AG20443 (cell line): ENCODE measurements around the gene UNC13C.

Experiments
- DNase-seq: peaks from one replicate; pipeline ENCODE4 v3.0.0; 2012; ENCODE audit warnings: low spot score, mixed read lengths

UNC13C gene

DNA sequence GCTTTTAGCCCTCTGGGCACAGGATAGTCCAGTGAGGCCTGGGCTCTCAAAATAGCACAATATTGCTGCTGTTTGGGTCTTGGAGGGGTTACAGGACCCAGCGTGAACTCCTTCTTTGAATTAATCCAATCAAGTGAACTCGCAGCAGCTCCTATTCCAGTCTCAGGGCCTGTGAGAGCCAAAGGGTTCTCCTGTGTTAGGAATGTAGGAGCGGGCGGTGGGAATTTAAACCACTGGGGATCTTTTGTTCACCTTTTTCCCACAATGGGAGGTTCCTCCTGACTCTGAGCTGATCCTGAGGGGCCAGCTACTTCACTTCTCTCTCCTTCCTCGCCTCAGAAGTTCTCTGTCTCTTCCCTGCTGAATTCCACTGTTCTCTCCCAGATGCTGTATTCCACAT lies 504.0 kb downstream of the UNC13C start:
- DNase-seq: no peak

DNA sequence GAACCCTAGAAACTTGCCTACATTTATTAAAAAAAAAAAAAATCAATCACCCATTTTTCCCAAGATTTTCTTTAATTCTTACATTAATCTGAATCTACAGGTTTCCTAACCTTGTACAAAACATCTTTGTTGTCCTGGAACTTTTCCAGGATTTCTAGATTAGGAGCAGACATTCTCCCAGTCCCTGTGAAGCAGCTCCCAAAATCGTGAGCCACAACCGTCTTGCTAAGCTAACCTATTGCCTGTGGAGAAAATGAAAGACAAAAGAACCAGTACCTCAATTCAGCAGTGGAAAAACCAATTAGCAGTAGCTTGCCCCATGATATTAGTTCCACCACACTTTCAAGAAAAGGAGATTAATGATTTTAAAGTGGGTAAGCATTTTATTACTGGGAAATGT lies 522.1 kb downstream of the UNC13C start:
- DNase-seq: no peak

DNA sequence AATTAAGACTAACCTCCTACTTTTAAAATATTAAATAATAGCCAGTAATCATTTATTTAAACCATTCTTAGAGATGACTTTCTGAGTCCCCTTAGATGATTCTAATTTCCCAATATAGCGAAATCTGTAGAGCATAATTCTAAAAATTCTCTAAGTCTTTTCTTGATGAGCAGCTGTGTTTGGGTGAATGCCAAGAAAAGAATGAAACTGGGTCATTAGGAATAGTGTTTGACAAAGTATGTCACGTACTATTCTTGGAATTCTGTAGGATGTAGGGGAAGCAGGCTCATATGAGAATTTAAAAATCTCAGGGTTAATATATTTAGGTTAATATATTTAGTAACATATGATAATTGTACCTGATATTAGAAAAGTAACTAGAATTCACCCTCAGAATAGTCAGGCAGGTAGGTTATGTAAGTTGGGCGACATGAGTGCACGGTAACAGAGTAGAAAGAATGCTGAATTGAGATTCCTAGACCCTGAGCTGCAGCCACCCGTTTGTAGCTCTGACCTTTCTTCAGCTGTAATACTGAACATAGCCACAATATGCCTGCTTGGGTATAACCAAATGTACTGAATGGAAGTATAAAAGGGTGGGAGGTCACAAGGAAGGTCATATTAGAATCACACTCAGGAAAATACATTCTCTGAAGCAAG lies 524.3 kb downstream of the UNC13C start:
- DNase-seq: no peak

DNA sequence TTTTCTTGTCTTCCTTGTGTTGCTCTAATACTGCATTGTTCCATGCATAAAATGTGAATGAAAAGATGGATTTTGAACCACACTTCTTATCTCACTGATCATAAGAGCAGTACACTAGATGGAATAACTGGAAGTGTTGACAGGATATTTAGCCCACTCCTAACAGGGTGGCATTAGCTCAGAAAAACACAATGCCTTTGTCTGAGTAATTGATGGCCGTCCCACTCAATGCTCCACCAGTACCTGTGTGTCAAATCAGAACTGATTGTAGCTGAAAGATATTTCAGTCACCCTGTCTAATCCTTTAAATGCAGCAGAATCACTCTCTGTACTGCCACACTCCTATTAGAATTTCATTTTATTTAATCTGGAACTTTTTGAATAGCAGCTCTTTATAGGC lies 526.5 kb downstream of the UNC13C start:
- no peak for DNase-seq

DNA sequence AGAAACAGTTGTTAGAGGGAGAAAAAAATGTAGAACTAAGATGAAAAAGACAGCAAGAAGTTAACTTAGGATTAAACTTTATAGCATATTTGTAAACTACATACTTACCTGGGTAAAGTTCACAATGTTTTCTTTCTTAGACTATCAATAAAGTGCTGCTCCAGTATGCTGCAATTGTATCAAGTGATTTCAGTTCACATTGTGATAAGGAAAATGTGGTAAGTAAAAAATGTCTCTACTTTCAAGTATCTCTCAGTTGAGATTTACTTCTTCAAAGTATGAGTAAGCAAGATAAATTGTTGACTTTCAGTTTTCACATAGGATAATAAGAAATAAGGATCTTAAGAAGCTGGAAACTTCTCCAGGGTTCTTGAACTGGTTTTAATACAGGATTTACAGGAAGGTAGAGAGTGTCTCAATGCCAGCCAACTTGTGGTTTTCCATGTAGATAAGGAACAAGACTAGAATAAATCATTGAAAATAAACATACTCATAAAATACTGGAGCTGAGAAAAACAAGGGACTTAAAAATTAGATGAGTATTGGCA lies 528.8 kb downstream of the UNC13C start:
- no peak for DNase-seq

DNA sequence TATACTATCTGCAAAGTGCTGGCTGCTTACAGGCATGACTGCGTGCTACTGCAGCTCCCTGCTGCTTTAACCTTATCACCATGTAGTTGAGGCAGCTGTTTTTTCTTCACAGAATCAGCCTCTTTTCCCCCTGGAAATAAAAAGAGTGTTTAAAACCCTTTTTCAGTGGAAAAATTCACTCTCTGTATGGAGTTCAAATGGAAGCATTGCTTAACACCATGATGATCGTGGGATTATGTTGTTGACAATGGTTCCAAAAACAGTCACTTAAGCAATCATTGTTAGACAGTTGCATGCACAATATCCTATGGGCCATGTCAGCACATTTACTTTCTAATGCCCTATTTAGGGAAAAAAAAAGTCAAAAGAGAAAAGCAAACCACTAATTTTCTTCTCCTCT lies 536.4 kb downstream of the UNC13C start:
- DNase-seq: no peak

DNA sequence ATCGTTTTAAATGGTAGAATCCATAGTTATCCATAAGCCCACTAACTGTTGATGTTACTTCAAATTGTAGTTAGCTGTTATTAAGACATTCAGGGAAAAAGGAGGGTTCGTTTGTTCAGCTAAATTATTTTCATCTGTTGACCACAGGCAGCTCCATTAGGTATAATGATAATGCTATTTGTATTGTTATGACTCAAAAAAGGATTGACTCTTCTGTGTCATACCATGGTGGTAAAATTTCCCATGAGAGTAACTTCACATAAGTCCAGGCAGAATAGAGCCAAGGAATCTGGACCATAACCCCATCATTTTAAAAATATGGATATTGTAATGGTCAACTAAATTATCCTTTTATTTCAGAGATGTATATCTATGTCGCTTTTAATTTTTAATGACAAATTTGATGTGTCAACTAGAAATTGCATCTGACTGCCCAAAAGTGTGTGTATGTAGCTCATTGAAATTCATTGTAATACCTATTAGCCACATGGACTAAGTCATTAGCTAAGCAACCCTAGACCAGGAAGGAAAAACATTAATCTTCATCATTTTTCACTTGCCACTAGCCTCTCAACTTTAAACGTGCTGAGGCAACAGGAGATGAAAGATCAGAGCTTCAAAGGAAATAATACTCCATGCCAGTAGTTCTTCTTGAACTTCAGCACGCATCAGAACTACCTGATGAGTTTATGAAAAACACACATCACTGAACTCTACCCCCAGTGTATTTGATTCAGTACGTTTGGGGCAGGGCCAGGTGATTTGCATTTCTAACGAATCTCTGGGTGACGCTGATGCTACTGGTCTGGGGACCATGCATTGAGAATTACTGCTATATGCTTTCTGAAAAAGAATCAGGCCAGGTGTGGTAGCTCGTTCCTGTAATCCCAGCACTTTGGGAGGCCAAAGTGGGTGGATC lies 537.7 kb downstream of the UNC13C start:
- no peak for DNase-seq

DNA sequence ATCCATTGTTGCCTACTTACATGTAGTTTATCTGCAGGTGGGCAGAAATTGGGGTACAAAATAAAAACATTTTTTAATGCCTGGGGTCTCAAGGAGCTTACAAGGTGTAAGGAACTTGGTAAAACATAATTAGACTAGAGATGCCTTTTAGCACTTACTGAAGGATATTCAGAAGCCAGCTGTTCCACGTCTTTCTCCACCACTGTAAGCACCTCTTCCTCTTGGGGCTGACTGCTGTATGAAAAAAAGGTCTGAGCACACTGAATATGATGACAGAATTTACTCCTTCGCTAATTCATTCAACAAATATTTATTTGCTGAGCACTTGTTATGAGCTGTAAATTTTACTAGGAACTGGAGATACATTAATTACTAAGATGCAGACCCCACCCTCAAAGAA lies 539.1 kb downstream of the UNC13C start:
- no peak for DNase-seq

DNA sequence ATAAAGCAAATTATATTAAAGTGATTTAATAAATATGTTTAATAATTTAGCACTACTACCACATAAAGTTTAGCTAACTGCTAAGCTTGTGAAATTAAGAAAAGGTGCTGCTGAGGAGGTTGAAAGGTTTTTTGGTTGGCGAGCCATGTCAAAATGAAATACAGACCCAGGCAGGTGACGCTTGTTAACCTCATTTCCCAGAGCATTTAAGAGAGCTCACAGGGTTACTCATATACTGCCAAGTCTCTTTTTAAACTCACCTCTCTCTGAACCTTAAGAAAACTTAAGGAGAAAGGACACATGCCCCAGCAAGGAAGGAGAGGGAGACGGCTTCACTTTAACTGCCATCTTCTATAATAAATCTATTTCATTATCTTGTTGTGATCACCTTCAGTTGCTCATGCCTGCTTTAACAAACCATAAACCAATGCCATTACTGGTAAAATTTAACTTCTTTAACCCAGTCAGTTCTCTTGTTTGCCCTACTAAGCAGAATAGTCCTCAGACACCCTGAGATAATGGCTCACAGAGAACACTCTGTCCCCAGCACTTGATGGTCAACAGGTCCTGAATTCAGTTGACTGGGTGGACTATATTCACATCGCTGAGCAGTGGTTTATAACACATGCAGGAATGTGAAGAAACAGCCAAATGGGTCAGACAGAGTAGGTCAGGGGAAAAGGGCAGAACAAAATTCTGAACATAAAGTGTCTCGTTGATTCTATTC lies 540.1 kb downstream of the UNC13C start:
- DNase-seq: no peak

DNA sequence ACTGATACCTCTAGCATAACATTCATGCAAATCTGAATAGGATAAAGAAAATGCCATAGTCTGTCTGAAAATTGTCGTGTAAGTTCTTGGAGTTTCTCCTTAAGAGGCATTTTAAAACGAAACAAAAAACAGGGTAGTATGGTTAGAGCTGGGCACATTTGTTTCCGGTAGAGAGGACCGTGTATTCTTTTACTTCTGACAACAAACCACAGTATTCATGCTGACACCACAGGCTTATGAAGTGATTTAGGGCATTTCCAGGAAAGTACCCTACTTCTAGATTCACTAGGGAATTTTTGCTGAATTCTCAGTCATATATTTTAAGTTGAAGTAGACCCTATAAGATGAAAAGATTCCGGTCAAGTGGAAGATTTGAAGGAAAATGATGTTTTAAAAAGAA lies 541.3 kb downstream of the UNC13C start:
- no peak for DNase-seq

DNA sequence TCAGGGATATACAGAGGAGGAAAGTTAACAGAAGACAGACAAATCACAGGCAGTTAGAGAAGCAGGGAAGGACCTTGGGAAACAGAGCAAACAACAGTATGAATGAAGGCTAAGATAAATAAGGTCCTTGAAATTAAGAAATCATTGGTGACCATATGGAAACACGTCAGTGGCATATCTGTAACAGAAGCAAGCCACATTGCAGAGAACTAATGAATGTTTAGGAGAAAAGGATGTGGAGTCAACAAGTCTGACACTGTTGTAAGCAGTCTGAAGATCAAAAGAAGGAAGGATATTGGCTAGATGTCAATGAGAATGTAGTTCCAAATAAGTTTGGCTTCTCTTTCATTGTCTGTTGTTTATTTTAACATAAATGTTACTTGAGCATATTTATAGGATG lies 542.4 kb downstream of the UNC13C start:
- no peak for DNase-seq

DNA sequence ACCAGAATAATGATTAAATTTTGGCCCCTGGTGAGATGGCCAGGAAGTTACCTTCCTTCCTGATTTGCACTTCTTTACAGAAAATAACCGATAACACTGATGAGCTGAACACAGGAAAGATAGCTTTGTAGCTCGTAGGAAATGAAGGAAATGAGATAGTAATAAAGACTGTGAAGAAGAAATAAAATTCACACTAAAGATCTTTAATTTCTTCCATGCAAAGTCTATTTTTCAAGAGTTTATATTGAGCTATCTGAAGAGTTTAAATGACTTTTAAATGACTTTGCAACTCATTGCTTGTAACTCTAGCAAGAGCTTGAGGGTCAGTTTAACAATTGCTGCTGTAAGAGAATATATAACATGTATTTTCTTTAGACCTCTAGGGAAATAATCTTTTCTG lies 543.0 kb downstream of the UNC13C start:
- no peak for DNase-seq

DNA sequence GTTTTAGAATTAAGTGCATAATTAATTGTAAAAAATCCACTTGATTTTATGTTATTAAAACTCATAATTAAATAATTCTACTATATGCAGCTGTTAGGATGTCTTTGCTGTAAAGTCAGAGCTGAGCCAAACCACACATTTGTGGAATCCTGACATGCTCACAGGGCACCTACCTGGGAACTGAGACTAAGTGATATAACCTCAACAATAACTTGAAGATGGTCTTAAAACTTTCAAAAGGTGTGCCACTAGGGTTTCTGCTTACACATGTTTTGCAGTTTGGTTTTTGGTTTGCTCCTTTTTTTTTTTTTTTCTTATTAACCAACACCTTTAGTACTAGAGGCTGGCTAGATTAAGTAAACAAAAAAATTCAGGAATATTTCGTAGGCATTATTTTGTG lies 549.8 kb downstream of the UNC13C start:
- no peak for DNase-seq

DNA sequence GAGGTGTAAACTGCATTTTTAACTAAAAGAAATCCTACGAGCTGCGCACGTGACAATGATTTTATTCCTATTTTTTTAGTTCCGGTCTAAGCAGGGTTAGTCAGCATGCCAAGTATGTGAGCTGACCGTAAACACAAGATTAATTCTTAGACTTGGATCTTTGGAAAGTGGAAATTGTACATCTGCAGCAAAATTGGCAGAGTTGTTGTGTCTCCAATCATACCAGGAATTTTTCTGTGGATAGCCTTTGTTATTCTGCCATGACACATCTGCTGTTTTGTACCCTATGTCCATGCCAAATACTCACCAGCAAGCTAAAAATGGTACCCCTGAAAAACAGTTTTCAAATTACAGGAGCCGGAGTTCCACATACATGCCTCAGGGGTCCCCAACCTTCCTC lies 562.5 kb downstream of the UNC13C start:
- DNase-seq: no peak

DNA sequence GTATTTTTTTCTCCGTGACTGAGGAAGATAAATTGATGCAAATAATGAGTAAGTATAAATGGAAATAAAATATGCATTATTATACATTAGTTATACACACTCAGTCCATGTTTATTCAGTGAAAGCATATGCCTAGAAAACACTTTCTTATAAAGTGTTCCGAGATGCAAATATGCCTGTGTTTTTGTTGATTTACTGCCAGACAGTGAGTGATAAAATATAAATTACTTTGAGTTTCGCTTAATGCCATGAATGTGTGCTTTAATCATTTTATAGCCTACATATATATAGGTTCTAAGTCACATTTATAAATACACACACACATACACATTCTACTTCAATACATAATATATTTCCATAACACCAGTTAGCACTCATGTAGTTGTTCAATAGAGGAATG lies 569.2 kb downstream of the UNC13C start:
- no peak for DNase-seq

DNA sequence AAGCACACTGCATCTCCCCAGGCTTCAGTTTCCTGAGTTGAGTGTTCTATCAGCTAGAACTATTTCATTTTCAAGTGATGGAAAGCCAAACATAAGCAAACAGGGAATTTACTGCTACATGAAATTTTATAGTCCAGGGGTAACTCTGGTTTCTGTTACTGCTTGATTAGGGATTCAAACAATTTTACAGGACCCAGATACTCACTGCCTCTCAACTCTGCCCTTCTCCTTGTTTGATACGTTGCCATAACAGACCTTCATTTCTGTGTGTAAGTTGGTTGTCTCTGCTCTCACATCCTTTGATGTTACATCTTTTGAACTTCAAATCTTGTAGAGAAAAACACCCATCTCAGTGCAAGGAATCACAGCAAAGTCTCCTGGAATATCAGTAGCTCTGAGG lies 572.7 kb downstream of the UNC13C start:
- DNase-seq: no peak

DNA sequence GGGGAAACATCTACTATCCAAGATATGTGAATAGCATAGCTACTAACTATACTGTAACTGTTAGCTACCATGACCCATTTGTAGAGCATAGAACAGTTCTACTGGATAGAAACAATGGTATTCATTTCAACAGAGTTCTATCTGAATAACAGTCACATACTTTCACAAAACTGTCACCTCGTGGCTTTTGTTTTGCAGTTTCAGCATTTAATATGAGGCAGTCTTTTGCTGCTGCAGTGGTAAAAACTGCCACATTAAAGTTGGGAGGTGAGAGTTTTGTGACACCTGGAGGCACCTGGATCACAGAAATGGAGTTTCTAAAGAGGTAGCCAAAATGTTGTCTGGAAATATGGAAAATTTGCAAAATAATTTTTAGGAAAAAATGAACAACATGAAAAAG lies 578.0 kb downstream of the UNC13C start:
- no peak for DNase-seq

DNA sequence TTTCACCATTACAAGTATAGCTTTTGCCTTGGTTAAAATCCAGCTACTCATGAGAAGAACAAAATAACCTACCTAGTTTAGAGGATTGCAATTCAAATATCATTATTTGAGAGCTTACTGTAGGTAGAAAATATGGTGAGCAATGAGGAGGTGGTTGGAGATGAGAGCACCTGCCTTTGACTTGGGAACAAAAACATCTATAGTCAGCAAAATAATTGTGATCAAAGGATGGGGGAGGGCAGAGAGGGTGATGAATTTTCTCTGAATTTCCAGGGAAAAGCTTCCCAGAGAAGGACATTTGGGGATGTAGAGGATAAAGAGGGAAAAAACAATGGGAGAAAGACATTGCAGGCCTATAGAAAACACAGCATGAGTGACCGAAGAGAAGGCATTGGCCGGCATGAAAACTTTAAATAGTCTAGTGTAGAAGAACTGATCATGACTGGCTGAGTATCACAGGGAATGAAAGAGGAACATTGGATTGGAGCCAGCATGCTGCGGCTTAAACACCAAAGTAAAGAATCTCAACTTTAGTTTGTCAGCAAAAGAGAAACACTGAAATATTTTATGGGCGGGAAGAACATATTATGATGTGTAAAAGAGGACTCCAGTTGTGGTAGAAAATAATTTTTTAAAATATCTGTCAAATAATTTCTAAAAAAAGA lies 581.3 kb downstream of the UNC13C start:
- no peak for DNase-seq

DNA sequence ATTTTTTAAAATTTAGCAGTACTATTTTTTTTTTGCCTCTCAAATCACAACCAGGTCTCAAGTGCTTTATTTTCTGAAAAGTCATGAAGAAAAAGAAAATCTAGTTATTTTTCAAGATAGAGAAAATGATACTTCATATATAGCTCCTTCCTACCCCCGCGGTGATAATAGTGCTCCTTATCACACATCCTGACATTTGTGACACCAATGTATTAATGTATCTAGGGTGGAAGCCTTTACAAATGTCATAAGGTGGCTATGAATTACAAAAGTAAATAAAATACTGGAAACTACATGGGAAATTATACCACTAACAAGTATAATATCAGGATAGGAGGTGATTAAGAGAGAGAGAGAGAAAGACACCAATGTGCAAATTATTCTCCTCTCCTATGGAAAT lies 582.2 kb downstream of the UNC13C start:
- no peak for DNase-seq

DNA sequence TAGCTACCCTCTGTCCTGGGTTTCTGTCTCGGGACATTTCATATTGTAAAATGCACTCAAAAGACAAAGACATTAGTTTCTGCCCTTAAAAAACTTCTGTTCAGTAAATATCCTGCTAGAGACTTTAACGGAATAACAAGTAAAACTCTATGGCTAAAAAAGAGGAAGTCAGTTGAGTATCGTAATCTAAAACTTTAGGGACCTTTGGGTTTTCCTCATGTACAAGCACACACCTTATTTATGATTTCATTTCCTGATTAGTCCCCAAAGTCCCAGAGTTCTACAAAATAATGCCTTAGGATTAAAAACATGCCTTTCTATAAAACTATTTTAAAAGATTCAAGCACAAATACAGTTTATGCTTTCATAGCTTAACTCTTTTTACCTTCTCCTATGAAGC lies 585.9 kb downstream of the UNC13C start:
- no peak for DNase-seq

DNA sequence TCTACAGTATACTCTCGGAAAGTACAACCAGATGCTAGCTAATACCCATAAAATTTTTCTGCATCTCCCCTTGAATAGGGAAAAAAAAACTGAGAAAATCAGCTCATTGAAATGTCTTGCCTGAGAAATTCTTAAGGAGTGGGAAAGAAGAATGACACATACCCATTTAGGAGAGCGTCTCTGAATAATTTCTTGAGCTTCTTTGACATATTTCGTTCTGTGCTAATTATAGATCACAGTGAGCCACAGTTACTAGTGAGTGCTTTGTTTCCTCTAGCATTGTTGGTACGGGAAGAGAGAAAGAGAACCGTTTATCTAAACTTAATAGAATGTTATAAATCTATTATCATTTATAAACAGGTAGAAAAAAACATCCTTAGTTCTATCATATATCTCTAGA lies 588.4 kb downstream of the UNC13C start:
- DNase-seq: no peak

DNA sequence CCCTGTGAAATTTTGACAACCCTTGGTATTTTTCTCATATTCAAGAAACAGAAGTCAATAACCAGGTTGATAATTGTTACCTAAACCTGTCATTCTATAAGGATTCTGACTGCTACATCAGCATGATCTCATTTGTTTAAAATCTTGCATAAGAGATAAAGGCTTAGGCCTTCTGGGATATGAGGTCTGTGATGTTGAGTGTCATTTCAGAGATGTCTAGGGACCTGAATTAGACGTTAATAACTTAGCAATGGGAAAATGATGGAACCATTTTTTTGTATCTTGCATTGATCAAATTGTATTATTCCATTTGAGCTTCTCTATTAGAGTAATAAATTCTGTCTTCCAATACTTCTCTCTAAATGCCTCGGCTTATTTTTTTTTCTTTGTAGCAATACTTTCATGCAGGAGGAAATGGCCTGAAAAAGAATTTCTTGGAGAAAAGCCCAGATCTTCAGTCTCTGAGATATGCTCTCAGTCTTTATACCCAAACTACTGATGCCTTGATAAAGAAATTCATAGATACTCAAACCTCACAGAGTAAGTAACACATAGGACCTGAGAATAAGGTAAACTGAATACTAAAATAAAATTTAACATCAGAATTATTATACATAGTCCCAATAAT lies 589.3 kb downstream of the UNC13C start:
- no peak for DNase-seq
